Bronchial epithelial cell (primary cell): ENCODE results near the gene DUSP14. TPM values are rescaled to one million over a fixed set of nuclear protein-coding genes. Genes with fewer than 3 reads are reported as not detected.

Experiments used
- DNase-seq: peaks from one replicate; pipeline ENCODE4 v3.0.0-alpha.2; 2010; ENCODE audit warnings: low read depth
- FAIRE-seq: peaks from 2 replicates; lab custom pipeline; 2011; peaks lifted over from hg19 to GRCh38; lab: Jason Lieb, UNC
- H3K27me3 ChIP-seq: 2 replicates; pipeline ENCODE4 v1.5.1; 2011; ENCODE audit warnings: low read length; ENCODE audit not compliant: control insufficient read depth, insufficient read depth
- H3K36me3 ChIP-seq: 2 replicates; pipeline ENCODE4 v1.5.1; 2011; ENCODE audit warnings: low read length; ENCODE audit not compliant: control insufficient read depth, insufficient read depth
- H3K4me3 ChIP-seq: 2 replicates; pipeline ENCODE4 v1.5.1; 2011; ENCODE audit warnings: mild to moderate bottlenecking, low read depth, low read length, control low read depth
- CTCF ChIP-seq: IDR thresholded peaks from 2 replicates; pipeline ENCODE4 v1.5.1; 2011; ENCODE audit warnings: mild to moderate bottlenecking, moderate library complexity, low read length, control low read depth, inconsistent platforms; ENCODE audit not compliant: insufficient read depth, severe bottlenecking
- total RNA-seq: library from RNA; depleted of rRNA; stranded (reverse); fragments of >200 nt; gene quantifications from 2 replicates; pipeline ENCODE4 v1.2.1, GENCODE V29; 2014

Gene DUSP14
- total RNA-seq, 1 donor from 2014 or later: 68.4 TPM

- H3K27me3 ChIP-seq: no peaks in the 10 kb centered on the region
- peaks cover 4% of the 10 kb centered on the region for H3K36me3 ChIP-seq
- no peak overlapping the region for H3K4me3 ChIP-seq
- DNase-seq (no peak), FAIRE-seq (no peak)
- no peak for TF ChIP-seq CTCF
These were observed 30.5 kb downstream of the DUSP14 start for GRCh38 chr17:37520174-37520573.

- FAIRE-seq (no peak), DNase-seq (no peak)
- no peaks in the 10 kb centered on the region for H3K27me3 ChIP-seq
- TF ChIP-seq CTCF: no peak
- peaks cover 4% of the 10 kb centered on the region for H3K36me3 ChIP-seq
- H3K4me3 ChIP-seq: no peak overlapping the region
These were observed 32.1 kb downstream of the DUSP14 start for GRCh38 chr17:37521821-37522220.

- DNase-seq: no peak
- Histone ChIP-seq H3K27me3 (no peaks in the 10 kb centered on the region), H3K4me3 (no peak overlapping the region), H3K36me3 (peaks cover 4% of the 10 kb centered on the region)
- no peak for FAIRE-seq
- TF ChIP-seq CTCF: no peak
These were observed 34.1 kb downstream of the DUSP14 start for GRCh38 chr17:37523715-37524219.

GRCh38 chr17:37527249-37527851, 37.7 kb downstream of the DUSP14 start:
- FAIRE-seq (no peak), DNase-seq (peak; percentile 74)
- Histone ChIP-seq H3K36me3 (peaks cover 6% of the 10 kb centered on the region), H3K27me3 (no peaks in the 10 kb centered on the region), H3K4me3 (no peak overlapping the region)
- peak; percentile 73 for TF ChIP-seq CTCF

- Histone ChIP-seq H3K36me3 (peaks cover 4% of the 10 kb centered on the region), H3K4me3 (no peak overlapping the region), H3K27me3 (no peaks in the 10 kb centered on the region)
- DNase-seq: no peak
- FAIRE-seq: no peak
- TF ChIP-seq CTCF: no peak
These were observed 40.7 kb downstream of the DUSP14 start for GRCh38 chr17:37530420-37530819.

- no peak for FAIRE-seq
- Histone ChIP-seq H3K36me3 (peaks cover 19% of the 10 kb centered on the region), H3K4me3 (no peak overlapping the region), H3K27me3 (no peaks in the 10 kb centered on the region)
- DNase-seq: no peak
- no peak for TF ChIP-seq CTCF
These were observed 43.1 kb downstream of the DUSP14 start for GRCh38 chr17:37532756-37533155.
